Esophagus muscularis mucosa (tissue), 4 donors: Measurements from ENCODE around the gene TOGARAM2.

Source experiments
- CTCF ChIP-seq, 3 experiments: fragments of 200-600 bp in 2 of 3; fragments of 450-650 bp in 1 of 3; sonication (generic) in 2 of 3; IDR thresholded peaks; one replicate each; pipeline ENCODE4 v1.5.1; 2017 to 2019; ENCODE audit warnings: antibody characterized with exemption in 3 of 3, mild to moderate bottlenecking in 2 of 3, moderate library complexity in 1 of 3
- EP300 ChIP-seq: sonication (generic); formaldehyde crosslinking; IDR thresholded peaks from one replicate; pipeline ENCODE4 v1.6.1; 2017; ENCODE audit warnings: antibody characterized with exemption
- POLR2A ChIP-seq: fragments of 450-650 bp; IDR thresholded peaks from one replicate; pipeline ENCODE4 v1.6.1; 2017; ENCODE audit warnings: antibody characterized with exemption, moderate library complexity, mild to moderate bottlenecking, low read depth

DNA sequence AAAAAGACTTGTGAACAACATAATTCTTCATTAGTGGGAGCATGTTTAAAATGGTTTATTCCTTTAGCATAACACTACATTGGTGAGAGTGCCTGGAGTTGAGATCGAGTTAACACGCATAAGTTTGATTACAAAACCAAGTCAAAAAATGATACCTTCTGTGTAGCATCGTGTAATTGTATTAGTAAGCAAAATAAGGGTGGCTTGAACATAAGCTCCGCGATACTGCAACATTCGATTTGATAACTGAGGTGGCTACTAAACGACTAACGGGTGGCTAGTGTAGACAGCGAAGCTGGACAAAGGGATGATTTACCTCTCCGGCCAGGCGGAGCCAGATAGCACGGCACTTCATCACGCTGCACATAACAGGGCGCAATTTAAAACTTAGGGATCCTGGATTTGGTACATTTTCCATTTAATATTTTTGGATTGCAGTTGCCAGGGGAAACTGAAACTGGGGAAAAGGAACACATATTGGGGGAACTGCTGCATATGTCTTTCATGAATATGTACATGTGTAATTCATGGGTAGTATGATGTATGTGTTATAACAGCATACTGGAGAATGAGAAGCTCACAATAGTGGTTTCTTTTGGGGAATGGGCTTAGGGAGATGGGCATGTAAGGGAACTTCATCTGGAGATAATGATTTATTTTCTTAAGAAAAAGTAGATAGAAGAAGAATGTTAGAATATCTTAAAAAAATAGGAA, 36.4 kb upstream of the TOGARAM2 start:
- TF ChIP-seq CTCF (IDR thresholded peaks at IDR 0.05) (no peak), POLR2A (no peak), EP300 (no peak)
